ENCODE results near the gene GLDN.

- TF ChIP-seq CTCF (conservative IDR thresholded peaks at IDR 0.05; ENCODE audit: low read depth in 2 of 2) (no peak), REST (IDR thresholded peaks at IDR 0.05; ENCODE audit: unreplicated experiment) (no peak), EZH2 (IDR thresholded peaks at IDR 0.05; ENCODE audit: low read depth, unreplicated experiment) (no peak), ZNF462 (CRISPR knock-in tag; IDR thresholded peaks at IDR 0.05) (no peak), POLR2AphosphoS5 (IDR thresholded peaks at IDR 0.05; ENCODE audit: low read depth) (no peak), EZH2phosphoT487 (IDR thresholded peaks at IDR 0.05; ENCODE audit: unreplicated experiment) (no peak), JUNB (IDR thresholded peaks at IDR 0.05; ENCODE audit: unreplicated experiment) (no peak), ZNF331 (CRISPR knock-in tag; IDR thresholded peaks at IDR 0.05; ENCODE audit: low read depth) (no peak), CREB1 (CRISPR knock-in tag; IDR thresholded peaks at IDR 0.05; ENCODE audit: low read depth) (no peak), ZNF114 (CRISPR knock-in tag; IDR thresholded peaks at IDR 0.05) (no peak), STAT1 (IDR thresholded peaks at IDR 0.05; ENCODE audit: unreplicated experiment) (no peak), NANOG (IDR thresholded peaks at IDR 0.05; ENCODE audit: borderline replicate concordance) (no peak)
Measured at GRCh38 chr15:51327081-51327480, 14.4 kb upstream of the GLDN start.

All from GM23338 (cell line).